GM18505 (cell line): ENCODE measurements around the gene XRCC3.
A peak's percentile ranks its signal among the peaks of the same experiment; 100 is the strongest.
"Not testable (repeated sequence)": the region's sequence is repeated elsewhere in the genome, so short reads cannot be mapped to it uniquely, and the experiment has no call there.

Experiments used
- ATAC-seq: cut with Tn5 transposase; IDR thresholded peaks from one replicate; pipeline ENCODE4 v1.9.1; 2021; ENCODE audit not compliant: unreplicated experiment
- POLR2A ChIP-seq: IDR thresholded peaks from 4 replicates; pipeline ENCODE4 v1.6.1; 2011; ENCODE audit warnings: borderline replicate concordance; ENCODE audit not compliant: insufficient read depth, insufficient read length; ENCODE audit errors: extremely low read depth

XRCC3 gene

GRCh38 chr14:103696070-103696402, 19.2 kb downstream of the XRCC3 start:
- no peak for TF ChIP-seq POLR2A
- no peak for ATAC-seq

GRCh38 chr14:103695296-103696069, 19.8 kb downstream of the XRCC3 start:
- TF ChIP-seq POLR2A, result no peak
- no peak for ATAC-seq

GRCh38 chr14:103694572-103695026, 20.7 kb downstream of the XRCC3 start:
- ATAC-seq, result no peak
- no peak for TF ChIP-seq POLR2A

- TF ChIP-seq POLR2A, result no peak
- ATAC-seq, result no peak
These were observed 21.7 kb downstream of the XRCC3 start for GRCh38 chr14:103693515-103693914.

- no peak for ATAC-seq
- TF ChIP-seq POLR2A, result no peak
These were observed 22.4 kb downstream of the XRCC3 start for GRCh38 chr14:103692871-103693270.

- no peak for ATAC-seq
- no peak for TF ChIP-seq POLR2A
These were observed 23.1 kb downstream of the XRCC3 start for GRCh38 chr14:103692159-103692558.

- ATAC-seq, result not testable (repeated sequence)
These were observed 23.6 kb downstream of the XRCC3 start for GRCh38 chr14:103691655-103692054.

- TF ChIP-seq POLR2A, result no peak
- no peak for ATAC-seq
These were observed 24.9 kb downstream of the XRCC3 start for GRCh38 chr14:103690332-103690731.

GRCh38 chr14:103688906-103689902, 26.0 kb downstream of the XRCC3 start:
- TF ChIP-seq POLR2A, result peak; percentile 62
- ATAC-seq, result no peak

GRCh38 chr14:103688441-103688840, 26.8 kb downstream of the XRCC3 start:
- no peak for ATAC-seq
- TF ChIP-seq POLR2A, result no peak

GRCh38 chr14:103687712-103688111, 27.5 kb downstream of the XRCC3 start:
- no peak for TF ChIP-seq POLR2A
- no peak for ATAC-seq

- no peak for TF ChIP-seq POLR2A
- ATAC-seq, result no peak
These were observed 28.3 kb downstream of the XRCC3 start for GRCh38 chr14:103686831-103687485.
